ENCODE results near the gene ELMO3.

DNA sequence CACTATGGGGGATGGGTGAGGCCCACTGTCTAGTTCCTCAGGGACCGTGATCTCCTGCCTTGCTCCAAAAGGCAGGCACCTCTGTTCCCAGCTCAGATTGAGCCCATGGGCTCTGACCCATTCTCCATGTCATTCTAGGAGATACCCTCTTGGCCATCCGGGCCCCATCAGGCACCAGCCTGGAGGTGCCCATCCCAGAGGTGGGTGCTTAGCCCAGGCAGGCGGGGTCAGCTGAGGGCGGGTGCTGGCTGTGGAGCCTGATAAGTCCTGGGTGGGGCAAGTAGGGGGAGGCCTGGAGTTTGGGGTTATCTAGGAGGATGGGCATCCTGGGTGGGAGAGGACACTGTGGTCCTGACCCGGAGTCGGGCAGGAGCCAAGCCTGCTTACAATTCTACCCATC, 4.7 kb upstream of the ELMO3 start:
- TF ChIP-seq, protein P1, sequence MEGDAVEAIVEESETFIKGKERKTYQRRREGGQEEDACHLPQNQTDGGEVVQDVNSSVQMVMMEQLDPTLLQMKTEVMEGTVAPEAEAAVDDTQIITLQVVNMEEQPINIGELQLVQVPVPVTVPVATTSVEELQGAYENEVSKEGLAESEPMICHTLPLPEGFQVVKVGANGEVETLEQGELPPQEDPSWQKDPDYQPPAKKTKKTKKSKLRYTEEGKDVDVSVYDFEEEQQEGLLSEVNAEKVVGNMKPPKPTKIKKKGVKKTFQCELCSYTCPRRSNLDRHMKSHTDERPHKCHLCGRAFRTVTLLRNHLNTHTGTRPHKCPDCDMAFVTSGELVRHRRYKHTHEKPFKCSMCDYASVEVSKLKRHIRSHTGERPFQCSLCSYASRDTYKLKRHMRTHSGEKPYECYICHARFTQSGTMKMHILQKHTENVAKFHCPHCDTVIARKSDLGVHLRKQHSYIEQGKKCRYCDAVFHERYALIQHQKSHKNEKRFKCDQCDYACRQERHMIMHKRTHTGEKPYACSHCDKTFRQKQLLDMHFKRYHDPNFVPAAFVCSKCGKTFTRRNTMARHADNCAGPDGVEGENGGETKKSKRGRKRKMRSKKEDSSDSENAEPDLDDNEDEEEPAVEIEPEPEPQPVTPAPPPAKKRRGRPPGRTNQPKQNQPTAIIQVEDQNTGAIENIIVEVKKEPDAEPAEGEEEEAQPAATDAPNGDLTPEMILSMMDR (IDR thresholded peaks at IDR 0.05; ENCODE audit: low read depth, low read length, missing input control): no peak
- TF ChIP-seq RAD21 (IDR thresholded peaks at IDR 0.05) (no peak), JUND (IDR thresholded peaks at IDR 0.05) (no peak), GABPA (IDR thresholded peaks at IDR 0.05 in 1 of 2, conservative IDR thresholded peaks at IDR 0.05 in 1 of 2) (no peak), EGR1 (IDR thresholded peaks at IDR 0.05; ENCODE audit: low read depth in 2 of 2) (no peak), FOXA1 (IDR thresholded peaks at IDR 0.05) (no peak), TAF1 (conservative IDR thresholded peaks at IDR 0.05) (no peak), HNF4A (conservative IDR thresholded peaks at IDR 0.05) (no peak), YY1 (IDR thresholded peaks at IDR 0.05) (no peak)
- TF ChIP-seq, protein P2, sequence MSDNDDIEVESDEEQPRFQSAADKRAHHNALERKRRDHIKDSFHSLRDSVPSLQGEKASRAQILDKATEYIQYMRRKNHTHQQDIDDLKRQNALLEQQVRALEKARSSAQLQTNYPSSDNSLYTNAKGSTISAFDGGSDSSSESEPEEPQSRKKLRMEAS (IDR thresholded peaks at IDR 0.05): no peak
- TF ChIP-seq, protein P3, sequence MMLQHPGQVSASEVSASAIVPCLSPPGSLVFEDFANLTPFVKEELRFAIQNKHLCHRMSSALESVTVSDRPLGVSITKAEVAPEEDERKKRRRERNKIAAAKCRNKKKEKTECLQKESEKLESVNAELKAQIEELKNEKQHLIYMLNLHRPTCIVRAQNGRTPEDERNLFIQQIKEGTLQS (IDR thresholded peaks at IDR 0.05): no peak
- TF ChIP-seq, protein P4, sequence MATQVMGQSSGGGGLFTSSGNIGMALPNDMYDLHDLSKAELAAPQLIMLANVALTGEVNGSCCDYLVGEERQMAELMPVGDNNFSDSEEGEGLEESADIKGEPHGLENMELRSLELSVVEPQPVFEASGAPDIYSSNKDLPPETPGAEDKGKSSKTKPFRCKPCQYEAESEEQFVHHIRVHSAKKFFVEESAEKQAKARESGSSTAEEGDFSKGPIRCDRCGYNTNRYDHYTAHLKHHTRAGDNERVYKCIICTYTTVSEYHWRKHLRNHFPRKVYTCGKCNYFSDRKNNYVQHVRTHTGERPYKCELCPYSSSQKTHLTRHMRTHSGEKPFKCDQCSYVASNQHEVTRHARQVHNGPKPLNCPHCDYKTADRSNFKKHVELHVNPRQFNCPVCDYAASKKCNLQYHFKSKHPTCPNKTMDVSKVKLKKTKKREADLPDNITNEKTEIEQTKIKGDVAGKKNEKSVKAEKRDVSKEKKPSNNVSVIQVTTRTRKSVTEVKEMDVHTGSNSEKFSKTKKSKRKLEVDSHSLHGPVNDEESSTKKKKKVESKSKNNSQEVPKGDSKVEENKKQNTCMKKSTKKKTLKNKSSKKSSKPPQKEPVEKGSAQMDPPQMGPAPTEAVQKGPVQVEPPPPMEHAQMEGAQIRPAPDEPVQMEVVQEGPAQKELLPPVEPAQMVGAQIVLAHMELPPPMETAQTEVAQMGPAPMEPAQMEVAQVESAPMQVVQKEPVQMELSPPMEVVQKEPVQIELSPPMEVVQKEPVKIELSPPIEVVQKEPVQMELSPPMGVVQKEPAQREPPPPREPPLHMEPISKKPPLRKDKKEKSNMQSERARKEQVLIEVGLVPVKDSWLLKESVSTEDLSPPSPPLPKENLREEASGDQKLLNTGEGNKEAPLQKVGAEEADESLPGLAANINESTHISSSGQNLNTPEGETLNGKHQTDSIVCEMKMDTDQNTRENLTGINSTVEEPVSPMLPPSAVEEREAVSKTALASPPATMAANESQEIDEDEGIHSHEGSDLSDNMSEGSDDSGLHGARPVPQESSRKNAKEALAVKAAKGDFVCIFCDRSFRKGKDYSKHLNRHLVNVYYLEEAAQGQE (IDR thresholded peaks at IDR 0.05): no peak
